Activated B cell treated with CpG ODN at 0.5 μM for 24 hours (primary cell): ENCODE data around the gene GBP1. TPM values are rescaled to one million over a fixed set of nuclear protein-coding genes. Genes with fewer than 3 reads are reported as not detected.

Experiments used
- ATAC-seq: fragments of 200-7000 bp; cut with Tn5 transposase; one replicate; pipeline ENCODE4 v1.10.0; 2021; ENCODE audit warnings: low read depth, mild to moderate bottlenecking, moderate library complexity
- CTCF ChIA-PET: fragments of 350-600 bp; sonication (Branson Sonifier 250); formaldehyde crosslinking; loops from one replicate; lab custom pipeline; 2021; ENCODE audit warnings: antibody characterized with exemption; lab: Charles Lee
- POLR2A ChIA-PET: fragments of 350-600 bp; sonication (Branson Sonifier 250); formaldehyde crosslinking; loops from one replicate; lab custom pipeline; 2021; ENCODE audit warnings: antibody characterized with exemption; lab: Charles Lee
- DNase-seq: peaks from one replicate; pipeline ENCODE4 v3.0.0; 2022
- H3K27ac Mint-ChIP-seq: one replicate; pipeline ENCODE4 v1.8.0; 2020; ENCODE audit warnings: mixed read lengths
- H3K27me3 Mint-ChIP-seq: one replicate; pipeline ENCODE4 v1.8.0; 2021; ENCODE audit warnings: mixed read lengths
- H3K36me3 Mint-ChIP-seq: one replicate; pipeline ENCODE4 v1.8.0; 2021; ENCODE audit warnings: low read depth, mixed read lengths
- H3K4me1 Mint-ChIP-seq: one replicate; pipeline ENCODE4 v1.8.0; 2021; ENCODE audit warnings: mixed read lengths
- H3K4me3 Mint-ChIP-seq: one replicate; pipeline ENCODE4 v1.8.0; 2020; ENCODE audit warnings: mild to moderate bottlenecking, mixed read lengths
- H3K9me3 Mint-ChIP-seq: one replicate; pipeline ENCODE4 v1.8.0; 2020; ENCODE audit warnings: mixed read lengths
- intact Hi-C: fragments of 100-400 bp; cut with micrococcal nuclease; formaldehyde crosslinking; loops from one replicate; pipeline ENCODE4 v1.15.1; 2024
- total RNA-seq: library from RNA; stranded (reverse); gene quantifications from 2 replicates; pipeline ENCODE4 v1.2.3, GENCODE V29; 2022
- TF ChIP-seq, protein P1 (sequence below): fragments of 200-600 bp; IDR thresholded peaks from one replicate; pipeline ENCODE4 v1.8.0; 2022; ENCODE audit warnings: antibody characterized with exemption, mild to moderate bottlenecking

GBP1 gene
- total RNA-seq, 1 donor from 2014 or later: 24.0 TPM

DNA sequence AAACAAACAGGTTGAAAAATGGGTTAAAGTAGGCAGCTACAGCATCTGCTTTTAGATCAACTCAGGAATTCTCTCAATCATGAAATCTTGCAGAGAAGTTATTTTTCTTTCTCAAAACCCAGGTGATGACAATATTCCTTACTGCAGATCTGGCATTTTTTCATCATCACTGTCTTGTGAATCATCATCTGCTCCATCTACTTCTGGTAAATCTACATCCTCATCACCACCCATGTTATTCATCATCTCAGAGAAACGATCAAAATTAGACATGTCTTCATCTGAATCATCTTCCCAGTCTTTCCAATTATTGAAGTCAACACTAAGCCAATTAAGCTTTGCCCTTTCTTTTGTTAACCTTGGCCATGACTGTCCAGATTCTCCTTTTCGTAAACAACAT, 39.1 kb upstream of the GBP1 start:
- no peaks in the 10 kb centered on the region for H3K4me1 Mint-ChIP-seq
- H3K27me3 Mint-ChIP-seq: peaks cover 2% of the 10 kb centered on the region
- TF ChIP-seq, protein P1, sequence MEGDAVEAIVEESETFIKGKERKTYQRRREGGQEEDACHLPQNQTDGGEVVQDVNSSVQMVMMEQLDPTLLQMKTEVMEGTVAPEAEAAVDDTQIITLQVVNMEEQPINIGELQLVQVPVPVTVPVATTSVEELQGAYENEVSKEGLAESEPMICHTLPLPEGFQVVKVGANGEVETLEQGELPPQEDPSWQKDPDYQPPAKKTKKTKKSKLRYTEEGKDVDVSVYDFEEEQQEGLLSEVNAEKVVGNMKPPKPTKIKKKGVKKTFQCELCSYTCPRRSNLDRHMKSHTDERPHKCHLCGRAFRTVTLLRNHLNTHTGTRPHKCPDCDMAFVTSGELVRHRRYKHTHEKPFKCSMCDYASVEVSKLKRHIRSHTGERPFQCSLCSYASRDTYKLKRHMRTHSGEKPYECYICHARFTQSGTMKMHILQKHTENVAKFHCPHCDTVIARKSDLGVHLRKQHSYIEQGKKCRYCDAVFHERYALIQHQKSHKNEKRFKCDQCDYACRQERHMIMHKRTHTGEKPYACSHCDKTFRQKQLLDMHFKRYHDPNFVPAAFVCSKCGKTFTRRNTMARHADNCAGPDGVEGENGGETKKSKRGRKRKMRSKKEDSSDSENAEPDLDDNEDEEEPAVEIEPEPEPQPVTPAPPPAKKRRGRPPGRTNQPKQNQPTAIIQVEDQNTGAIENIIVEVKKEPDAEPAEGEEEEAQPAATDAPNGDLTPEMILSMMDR: no peak
- intact Hi-C loops: no loop called here
- CTCF ChIA-PET: no interaction called here
- peaks cover 42% of the 10 kb centered on the region for H3K36me3 Mint-ChIP-seq
- no peaks in the 10 kb centered on the region for H3K9me3 Mint-ChIP-seq
- ATAC-seq (no peak), DNase-seq (no peak)
- H3K27ac Mint-ChIP-seq: no peak overlapping the region
- no peak overlapping the region for H3K4me3 Mint-ChIP-seq
- POLR2A ChIA-PET: no interaction called here

DNA sequence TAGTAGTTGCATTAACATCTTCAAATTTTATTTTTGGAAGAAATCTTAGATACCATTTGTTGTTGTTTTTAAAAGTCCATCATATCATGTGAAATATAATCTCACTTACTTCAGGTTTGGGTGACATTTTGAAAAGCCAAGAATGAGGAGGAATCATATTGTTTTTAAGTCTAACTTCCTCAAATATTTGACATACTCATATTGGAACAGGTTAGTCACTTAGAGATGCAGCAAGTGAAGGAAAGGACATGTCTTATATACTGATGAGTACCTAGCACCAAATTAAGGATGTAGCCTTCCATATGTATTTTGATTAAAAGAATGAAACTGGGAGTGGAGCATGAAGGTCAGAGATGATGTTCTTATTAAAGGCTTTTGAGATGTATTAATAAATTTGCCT, 37.0 kb upstream of the GBP1 start:
- intact Hi-C loops: no loop called here
- Mint-ChIP-seq H3K27ac (no peak overlapping the region), H3K4me1 (no peaks in the 10 kb centered on the region), H3K9me3 (no peaks in the 10 kb centered on the region), H3K36me3 (peaks cover 22% of the 10 kb centered on the region), H3K27me3 (peaks cover 4% of the 10 kb centered on the region), H3K4me3 (no peak overlapping the region)
- DNase-seq: no peak
- no peak for ATAC-seq
- POLR2A ChIA-PET: no interaction called here
- TF ChIP-seq, protein P1: no peak
- CTCF ChIA-PET: no interaction called here

DNA sequence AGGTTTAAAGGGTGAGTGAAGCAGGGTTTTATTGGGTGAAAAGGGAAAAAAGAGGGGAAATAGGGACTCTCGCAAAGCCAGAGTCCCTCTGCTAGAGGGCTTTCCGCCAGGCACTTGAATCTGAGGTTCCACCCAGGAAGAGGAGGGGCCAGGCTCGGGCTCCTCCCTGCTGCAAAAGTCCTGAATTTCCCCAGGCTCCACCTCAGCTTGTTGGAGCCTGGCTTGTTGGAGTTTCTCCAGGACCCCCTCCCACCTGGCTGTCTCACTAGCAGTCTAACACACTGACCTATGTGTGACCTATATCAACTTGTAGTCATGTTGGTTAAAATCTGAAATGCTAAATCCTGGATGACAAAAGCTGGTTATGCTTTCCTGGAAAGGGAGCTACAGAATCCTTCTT, 35.4 kb upstream of the GBP1 start:
- Mint-ChIP-seq H3K27ac (no peak overlapping the region), H3K27me3 (peaks cover 4% of the 10 kb centered on the region)

DNA sequence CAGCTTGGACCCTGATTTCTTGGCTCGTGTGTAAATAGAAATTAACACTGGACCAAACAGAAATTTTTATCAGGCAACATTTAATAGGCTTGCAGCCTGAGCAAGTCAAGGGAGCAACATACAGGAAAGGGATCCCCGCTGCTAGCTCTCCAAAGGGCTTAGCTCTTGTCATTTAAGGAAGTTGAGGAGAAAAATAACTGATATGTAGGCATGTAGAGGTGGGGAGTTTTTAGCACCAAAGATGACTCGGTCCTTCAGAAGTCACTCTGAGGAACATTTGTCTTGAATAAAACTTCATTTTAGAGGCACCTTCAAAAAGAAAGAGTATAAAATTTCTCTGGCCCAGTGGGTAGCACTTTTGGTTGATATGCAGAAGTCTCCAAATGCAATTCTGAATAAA, 33.8 kb upstream of the GBP1 start:
- TF ChIP-seq, protein P1: no peak
- H3K4me3 Mint-ChIP-seq: no peak overlapping the region
- H3K27ac Mint-ChIP-seq: no peak overlapping the region
- intact Hi-C loops: no loop called here
- peaks cover 2% of the 10 kb centered on the region for H3K9me3 Mint-ChIP-seq
- peaks cover 4% of the 10 kb centered on the region for H3K27me3 Mint-ChIP-seq
- H3K36me3 Mint-ChIP-seq: no peaks in the 10 kb centered on the region
- ChIA-PET CTCF (interaction anchor here (1.0 kb wide), 1 partner anchor 13 kb away, joined by 4 read pairs; no protein-coding TSS in a partner anchor), POLR2A (no interaction called here)
- DNase-seq (no peak), ATAC-seq (no peak)
- H3K4me1 Mint-ChIP-seq: no peaks in the 10 kb centered on the region

More for the DNA sequence above, 35.4 kb upstream of the GBP1 start:
- Mint-ChIP-seq H3K4me1 (no peaks in the 10 kb centered on the region), H3K4me3 (no peak overlapping the region), H3K9me3 (peaks cover 2% of the 10 kb centered on the region), H3K36me3 (peaks cover 6% of the 10 kb centered on the region)
- intact Hi-C loops: no loop called here
- DNase-seq: no peak
- ChIA-PET CTCF (interaction anchor here (0.6 kb wide), 1 partner anchor 117 kb away, joined by 4 read pairs; no protein-coding TSS in a partner anchor), POLR2A (no interaction called here)
- TF ChIP-seq, protein P1: no peak
- ATAC-seq: no peak

DNA sequence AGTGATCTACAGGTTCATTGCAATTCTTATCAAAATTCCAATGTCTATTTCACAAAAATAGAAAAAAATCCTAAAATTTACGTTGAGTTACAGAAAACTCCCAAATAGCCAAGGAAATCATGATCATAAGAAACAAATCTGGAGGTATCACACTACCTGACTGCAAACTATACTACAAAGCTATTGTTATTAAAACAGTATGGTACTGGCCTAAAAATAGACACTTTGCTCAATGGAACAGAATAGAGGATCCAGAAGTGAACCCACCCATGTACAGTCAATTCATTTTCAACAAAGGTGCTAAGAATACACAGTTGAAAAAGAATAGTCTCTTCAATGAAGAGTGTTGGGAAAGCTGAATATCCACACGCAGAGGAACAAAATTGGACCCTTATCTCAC, 30.7 kb upstream of the GBP1 start:
- CTCF ChIA-PET: no interaction called here
- TF ChIP-seq, protein P1: no peak
- Mint-ChIP-seq H3K36me3 (no peaks in the 10 kb centered on the region), H3K4me3 (no peak overlapping the region), H3K27ac (no peak overlapping the region), H3K9me3 (peaks cover 2% of the 10 kb centered on the region), H3K27me3 (peaks cover 4% of the 10 kb centered on the region), H3K4me1 (no peaks in the 10 kb centered on the region)
- intact Hi-C loops: no loop called here
- POLR2A ChIA-PET: no interaction called here
- ATAC-seq (no peak), DNase-seq (no peak)
